Neural cell (in vitro differentiated cells): ENCODE measurements around the gene SLC16A10. TPM values are rescaled to one million over a fixed set of nuclear protein-coding genes. Genes with fewer than 3 reads are reported as not detected.

ENCODE experiments used
- H2AFZ ChIP-seq: fragments of 200-600, 300-800 bp; sonication (generic), shearing (Covaris generic); 2 replicates; pipeline ENCODE4 v1.6.0; 2014; ENCODE audit warnings: low read depth, mild to moderate bottlenecking, antibody characterized with exemption, low read length, moderate library complexity
- H3F3A ChIP-seq: fragments of 200-600 bp; shearing (Covaris generic); 2 replicates; pipeline ENCODE4 v1.6.1; 2016; ENCODE audit warnings: mild to moderate bottlenecking, moderate library complexity, mixed read lengths, antibody characterized with exemption, low read length; ENCODE audit not compliant: insufficient read depth, poor library complexity, severe bottlenecking
- H3K27ac ChIP-seq: fragments of 200-600, 300-800 bp; sonication (generic), shearing (Covaris generic); 2 replicates; pipeline ENCODE4 v1.5.1; 2014; ENCODE audit warnings: mild to moderate bottlenecking, low read length, moderate library complexity
- H3K27me3 ChIP-seq: fragments of 300-800, 200-600 bp; sonication (generic), shearing (Covaris generic); 2 replicates; pipeline ENCODE4 v1.6.0; 2014; ENCODE audit warnings: mild to moderate bottlenecking, low read depth, low read length, moderate library complexity; ENCODE audit not compliant: insufficient read depth
- H3K36me3 ChIP-seq: fragments of 300-800, 200-600 bp; sonication (generic), shearing (Covaris generic); 2 replicates; pipeline ENCODE4 v1.5.1; 2014; ENCODE audit warnings: mild to moderate bottlenecking, antibody characterized with exemption, low read length, moderate library complexity; ENCODE audit not compliant: insufficient read depth
- H3K4me2 ChIP-seq: fragments of 300-800, 200-600 bp; sonication (generic), shearing (Covaris generic); 2 replicates; pipeline ENCODE4 v1.6.0; 2014; ENCODE audit warnings: mild to moderate bottlenecking, low read length
- H3K4me3 ChIP-seq: fragments of 300-800, 200-600 bp; sonication (generic), shearing (Covaris generic); 2 replicates; pipeline ENCODE4 v1.5.1; 2014; ENCODE audit warnings: mild to moderate bottlenecking, low read length, moderate library complexity
- H3K79me2 ChIP-seq: fragments of 200-600 bp; shearing (Covaris generic); replicated peaks from 2 replicates; pipeline ENCODE4 v1.6.0; 2014; ENCODE audit warnings: mild to moderate bottlenecking, low read length, moderate library complexity; ENCODE audit not compliant: insufficient read depth
- H3K9ac ChIP-seq: fragments of 300-800, 200-600 bp; sonication (generic), shearing (Covaris generic); 2 replicates; pipeline ENCODE4 v1.6.1; 2016; ENCODE audit warnings: mild to moderate bottlenecking, low read length, mixed read lengths
- H3K9me2 ChIP-seq: fragments of 200-600 bp; shearing (Covaris generic); 2 replicates; pipeline ENCODE4 v1.6.1; 2016; ENCODE audit warnings: mild to moderate bottlenecking, low read length, mixed read lengths; ENCODE audit not compliant: insufficient read depth
- H3K9me3 ChIP-seq: fragments of 200-600, 300-800 bp; sonication (generic), shearing (Covaris generic); 2 replicates; pipeline ENCODE4 v1.6.1; 2016; ENCODE audit warnings: mild to moderate bottlenecking, mixed run types, low read length, moderate library complexity, mixed read lengths
- H4K20me1 ChIP-seq: fragments of 200-600 bp; shearing (Covaris generic); 2 replicates; pipeline ENCODE4 v1.6.1; 2016; ENCODE audit warnings: mild to moderate bottlenecking, mixed run types; ENCODE audit not compliant: insufficient read depth
- EP300 ChIP-seq: fragments of 450-650 bp; conservative IDR thresholded peaks from 2 replicates; pipeline ENCODE4 v1.6.1; 2014; ENCODE audit warnings: antibody characterized with exemption, mild to moderate bottlenecking, moderate library complexity; ENCODE audit not compliant: poor library complexity, severe bottlenecking
- EZH2 ChIP-seq: fragments of 200-600, 300-800 bp; shearing (Covaris generic), sonication (generic); IDR thresholded peaks from 2 replicates; pipeline ENCODE4 v1.6.1; 2014; ENCODE audit warnings: antibody characterized with exemption, low read length, borderline replicate concordance, mild to moderate bottlenecking; ENCODE audit not compliant: insufficient read depth, poor library complexity, severe bottlenecking
- MXI1 ChIP-seq: fragments of 450-650 bp; conservative IDR thresholded peaks from 2 replicates; pipeline ENCODE4 v1.6.1; 2014; ENCODE audit warnings: antibody characterized with exemption, mild to moderate bottlenecking; ENCODE audit not compliant: poor library complexity, severe bottlenecking
- POLR2AphosphoS5 ChIP-seq: IDR thresholded peaks from 2 replicates; pipeline ENCODE4 v1.6.1; 2012
- RAD21 ChIP-seq: fragments of 450-650 bp; conservative IDR thresholded peaks from 2 replicates; pipeline ENCODE4 v1.6.1; 2014; ENCODE audit warnings: antibody characterized with exemption, mild to moderate bottlenecking, moderate library complexity
- SMC3 ChIP-seq: fragments of 450-650 bp; conservative IDR thresholded peaks from 2 replicates; pipeline ENCODE4 v1.6.1; 2014; ENCODE audit warnings: antibody characterized with exemption, mild to moderate bottlenecking, moderate library complexity; ENCODE audit not compliant: poor library complexity
- TAF1 ChIP-seq: IDR thresholded peaks from 2 replicates; pipeline ENCODE4 v1.6.1; 2012; ENCODE audit warnings: low read depth
- polyA plus RNA-seq: library from polyadenylated mRNA; depleted of rRNA; stranded (reverse); fragments of >200 nt; gene quantifications from 2 replicates; pipeline ENCODE4 v1.2.3, GENCODE V29; 2014
- TF ChIP-seq, protein P1 (sequence below): fragments of 450-650 bp; IDR thresholded peaks from 2 replicates; pipeline ENCODE4 v1.5.1; 2014; ENCODE audit warnings: antibody characterized with exemption, mild to moderate bottlenecking, moderate library complexity; ENCODE audit not compliant: poor library complexity, severe bottlenecking
- TF ChIP-seq, protein P2 (sequence below): IDR thresholded peaks from 2 replicates; pipeline ENCODE4 v1.6.1; 2012; ENCODE audit warnings: borderline replicate concordance

Gene SLC16A10
- polyA plus RNA-seq, 1 donor from 2014 or later, result 1.5 TPM

DNA sequence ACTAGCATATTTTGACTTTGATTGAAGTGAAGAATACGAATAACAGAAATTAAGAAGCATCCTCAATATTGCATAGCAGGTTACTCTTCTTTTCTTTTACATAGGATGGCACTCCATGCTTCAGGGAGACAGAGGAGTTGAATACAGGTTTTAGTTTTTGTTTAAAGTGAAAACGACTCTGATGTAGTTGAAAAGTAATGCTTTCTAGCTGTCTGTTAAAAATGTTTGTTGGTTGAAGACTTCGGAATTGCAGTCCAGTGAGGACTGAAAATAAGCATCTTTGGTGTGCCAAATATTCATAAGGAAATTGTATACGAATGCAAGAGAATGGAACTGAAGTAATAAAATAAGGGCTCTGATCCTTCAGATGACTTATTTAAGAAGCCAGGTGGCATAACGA is 618 bp upstream of the SLC16A10 start:
- Histone ChIP-seq H3K27me3 (peaks cover 19% of the 10 kb centered on the region), H3F3A (no peaks in the 10 kb centered on the region), H2AFZ (peak overlapping the region; percentile 25), H3K9me2 (no peaks in the 10 kb centered on the region), H4K20me1 (no peaks in the 10 kb centered on the region), H3K9me3 (no peaks in the 10 kb centered on the region), H3K27ac (no peak overlapping the region), H3K79me2 (no peaks in the 10 kb centered on the region), H3K4me3 (peak overlapping the region; percentile 90), H3K4me2 (peak overlapping the region; percentile 49), H3K36me3 (no peaks in the 10 kb centered on the region), H3K9ac (peak overlapping the region; percentile 65)
- TF ChIP-seq TAF1 (no peak), POLR2AphosphoS5 (no peak), EZH2 (no peak), RAD21 (no peak), MXI1 (no peak), EP300 (no peak), SMC3 (no peak)
- TF ChIP-seq, protein P1, sequence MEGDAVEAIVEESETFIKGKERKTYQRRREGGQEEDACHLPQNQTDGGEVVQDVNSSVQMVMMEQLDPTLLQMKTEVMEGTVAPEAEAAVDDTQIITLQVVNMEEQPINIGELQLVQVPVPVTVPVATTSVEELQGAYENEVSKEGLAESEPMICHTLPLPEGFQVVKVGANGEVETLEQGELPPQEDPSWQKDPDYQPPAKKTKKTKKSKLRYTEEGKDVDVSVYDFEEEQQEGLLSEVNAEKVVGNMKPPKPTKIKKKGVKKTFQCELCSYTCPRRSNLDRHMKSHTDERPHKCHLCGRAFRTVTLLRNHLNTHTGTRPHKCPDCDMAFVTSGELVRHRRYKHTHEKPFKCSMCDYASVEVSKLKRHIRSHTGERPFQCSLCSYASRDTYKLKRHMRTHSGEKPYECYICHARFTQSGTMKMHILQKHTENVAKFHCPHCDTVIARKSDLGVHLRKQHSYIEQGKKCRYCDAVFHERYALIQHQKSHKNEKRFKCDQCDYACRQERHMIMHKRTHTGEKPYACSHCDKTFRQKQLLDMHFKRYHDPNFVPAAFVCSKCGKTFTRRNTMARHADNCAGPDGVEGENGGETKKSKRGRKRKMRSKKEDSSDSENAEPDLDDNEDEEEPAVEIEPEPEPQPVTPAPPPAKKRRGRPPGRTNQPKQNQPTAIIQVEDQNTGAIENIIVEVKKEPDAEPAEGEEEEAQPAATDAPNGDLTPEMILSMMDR, result no peak
- TF ChIP-seq, protein P2, sequence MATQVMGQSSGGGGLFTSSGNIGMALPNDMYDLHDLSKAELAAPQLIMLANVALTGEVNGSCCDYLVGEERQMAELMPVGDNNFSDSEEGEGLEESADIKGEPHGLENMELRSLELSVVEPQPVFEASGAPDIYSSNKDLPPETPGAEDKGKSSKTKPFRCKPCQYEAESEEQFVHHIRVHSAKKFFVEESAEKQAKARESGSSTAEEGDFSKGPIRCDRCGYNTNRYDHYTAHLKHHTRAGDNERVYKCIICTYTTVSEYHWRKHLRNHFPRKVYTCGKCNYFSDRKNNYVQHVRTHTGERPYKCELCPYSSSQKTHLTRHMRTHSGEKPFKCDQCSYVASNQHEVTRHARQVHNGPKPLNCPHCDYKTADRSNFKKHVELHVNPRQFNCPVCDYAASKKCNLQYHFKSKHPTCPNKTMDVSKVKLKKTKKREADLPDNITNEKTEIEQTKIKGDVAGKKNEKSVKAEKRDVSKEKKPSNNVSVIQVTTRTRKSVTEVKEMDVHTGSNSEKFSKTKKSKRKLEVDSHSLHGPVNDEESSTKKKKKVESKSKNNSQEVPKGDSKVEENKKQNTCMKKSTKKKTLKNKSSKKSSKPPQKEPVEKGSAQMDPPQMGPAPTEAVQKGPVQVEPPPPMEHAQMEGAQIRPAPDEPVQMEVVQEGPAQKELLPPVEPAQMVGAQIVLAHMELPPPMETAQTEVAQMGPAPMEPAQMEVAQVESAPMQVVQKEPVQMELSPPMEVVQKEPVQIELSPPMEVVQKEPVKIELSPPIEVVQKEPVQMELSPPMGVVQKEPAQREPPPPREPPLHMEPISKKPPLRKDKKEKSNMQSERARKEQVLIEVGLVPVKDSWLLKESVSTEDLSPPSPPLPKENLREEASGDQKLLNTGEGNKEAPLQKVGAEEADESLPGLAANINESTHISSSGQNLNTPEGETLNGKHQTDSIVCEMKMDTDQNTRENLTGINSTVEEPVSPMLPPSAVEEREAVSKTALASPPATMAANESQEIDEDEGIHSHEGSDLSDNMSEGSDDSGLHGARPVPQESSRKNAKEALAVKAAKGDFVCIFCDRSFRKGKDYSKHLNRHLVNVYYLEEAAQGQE, result no peak

DNA sequence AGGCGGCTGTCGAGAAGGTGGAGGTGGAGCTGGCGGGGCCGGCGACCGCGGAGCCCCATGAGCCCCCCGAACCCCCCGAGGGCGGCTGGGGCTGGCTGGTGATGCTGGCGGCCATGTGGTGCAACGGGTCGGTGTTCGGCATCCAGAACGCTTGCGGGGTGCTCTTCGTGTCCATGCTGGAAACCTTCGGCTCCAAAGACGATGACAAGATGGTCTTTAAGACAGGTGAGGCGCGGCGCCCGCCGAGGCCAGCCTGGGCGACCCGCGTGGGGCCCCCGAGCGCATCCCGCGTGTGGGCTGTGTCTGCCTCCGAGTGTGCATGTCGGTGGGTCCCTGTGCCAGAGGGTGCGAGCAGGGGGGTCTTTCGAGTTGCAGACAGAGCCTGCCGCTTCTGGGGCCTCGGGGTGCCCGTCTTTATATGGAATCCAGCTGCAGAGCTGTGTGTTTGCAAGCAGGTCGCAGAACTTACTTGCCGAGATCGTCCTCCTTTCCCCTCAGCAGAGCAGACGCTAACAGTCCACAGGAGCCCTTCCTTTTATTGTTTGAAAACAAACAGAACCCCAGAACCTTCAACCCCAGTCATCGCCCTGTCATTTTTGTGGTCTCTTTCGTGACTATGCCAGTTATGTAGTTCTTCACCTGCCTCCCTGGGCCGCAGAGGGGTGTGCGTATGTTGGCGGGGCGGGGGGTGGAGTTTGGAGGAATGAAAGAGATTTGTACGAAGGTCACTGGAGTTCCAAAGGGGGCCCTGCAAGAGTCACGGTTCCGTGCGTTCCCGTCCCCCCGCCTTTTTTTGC is 766 bp downstream of the SLC16A10 start:
- Histone ChIP-seq H2AFZ (peak overlapping the region; percentile 24), H4K20me1 (no peaks in the 10 kb centered on the region), H3K9me2 (no peaks in the 10 kb centered on the region), H3K4me2 (peak overlapping the region; percentile 42), H3K9ac (peak overlapping the region; percentile 65), H3K4me3 (peak overlapping the region; percentile 90), H3K36me3 (no peaks in the 10 kb centered on the region), H3F3A (no peaks in the 10 kb centered on the region), H3K27ac (no peak overlapping the region), H3K27me3 (peaks cover 19% of the 10 kb centered on the region), H3K79me2 (no peaks in the 10 kb centered on the region), H3K9me3 (no peaks in the 10 kb centered on the region)
- TF ChIP-seq TAF1 (no peak), MXI1 (peak; percentile 78)
